HTERT RPE-1 (cell line): ENCODE results near the gene CHRNB2.

ENCODE experiments used
- in situ Hi-C: fragments of 300-500 bp; cut with MboI; formaldehyde crosslinking; loops from 4 replicates; pipeline ENCODE4 v1.14.3; 2020; ENCODE audit warnings: low sequenced_read_pairs

The CHRNB2 gene

DNA sequence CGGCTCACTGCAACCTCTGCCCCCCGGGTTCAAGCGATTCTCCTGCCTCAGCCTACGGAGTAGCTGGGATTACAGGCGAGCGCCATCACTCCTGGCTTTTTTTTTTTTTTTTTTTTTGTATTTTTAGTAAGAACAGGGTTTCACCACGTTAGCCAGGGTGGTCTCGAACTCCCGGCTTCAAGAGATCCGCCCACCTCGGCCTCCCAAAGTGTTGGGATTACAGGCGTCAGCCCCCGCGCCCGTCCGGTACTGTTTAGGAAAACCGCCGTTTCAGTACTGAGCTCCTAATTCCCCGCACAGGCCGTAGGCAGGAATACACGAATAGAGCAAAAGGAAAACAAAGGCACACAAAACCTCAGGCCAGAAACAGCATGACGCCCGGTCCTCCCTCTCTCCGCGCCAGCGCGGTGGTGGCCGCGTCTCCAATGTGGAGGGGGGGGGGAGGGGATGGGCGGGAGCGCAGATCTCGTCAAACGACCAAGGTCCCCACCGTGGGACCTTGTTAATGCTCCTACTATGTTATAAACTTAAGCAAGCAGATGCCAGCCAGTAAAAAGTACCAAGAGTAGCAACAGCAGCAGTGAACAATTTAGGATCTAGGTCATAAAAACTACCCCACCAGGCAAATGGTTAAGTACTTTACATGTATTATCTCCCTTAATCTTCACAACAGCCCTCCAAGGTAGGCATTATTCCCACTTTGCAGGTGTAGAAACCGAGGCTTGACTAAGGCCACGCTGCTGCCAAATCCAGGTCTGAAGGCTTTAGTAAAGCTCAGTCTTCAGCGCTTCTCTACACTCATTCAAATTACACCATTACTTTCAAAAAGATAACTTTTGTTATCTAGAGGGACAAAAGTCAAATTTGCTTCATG lies 41.1 kb downstream of the CHRNB2 start:
- in situ Hi-C loops, result no loop called here

DNA sequence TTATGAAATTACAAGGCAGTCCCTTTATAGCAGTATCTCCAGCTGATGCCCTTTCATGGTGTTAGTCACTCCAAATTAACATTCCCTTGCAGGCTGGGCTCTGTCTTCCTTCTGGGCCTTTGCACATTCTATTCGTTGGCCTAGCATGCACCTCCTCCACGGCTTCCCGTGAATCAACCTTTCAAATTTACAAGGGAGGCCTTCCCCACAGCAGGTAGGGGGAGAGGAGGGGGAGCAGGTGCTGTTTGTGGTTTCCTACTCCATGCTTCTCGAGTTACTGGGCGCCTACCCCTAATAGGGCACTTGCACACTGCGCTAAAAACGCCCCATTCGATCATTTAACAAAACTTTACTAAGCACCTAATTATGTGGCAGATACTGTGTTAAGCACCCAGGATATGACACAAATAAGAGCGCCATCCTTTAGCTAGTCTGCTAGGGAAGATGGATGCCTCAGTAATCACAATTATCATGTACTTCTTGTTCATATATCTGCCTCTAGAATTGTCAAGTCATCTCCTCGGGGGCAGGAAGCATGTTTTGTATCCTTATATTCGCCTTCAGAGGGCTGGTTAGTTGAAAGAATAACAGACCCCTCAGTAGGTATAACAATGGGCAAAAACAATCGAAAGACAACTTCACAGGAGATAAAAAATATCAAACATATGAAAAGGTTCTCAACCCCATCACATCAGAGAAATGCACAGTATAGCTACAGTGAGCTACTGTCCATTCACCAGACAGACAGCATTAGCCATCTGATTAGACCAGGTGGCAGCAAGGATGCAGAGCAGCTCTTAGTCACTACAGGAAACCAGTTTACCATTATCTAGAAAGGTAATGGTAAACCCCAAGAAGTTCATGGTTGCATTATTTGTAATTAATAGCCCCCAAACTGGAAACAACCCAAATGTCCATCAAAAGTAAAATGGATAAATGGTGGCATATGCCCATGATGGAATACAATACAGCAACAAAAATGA lies 42.1 kb downstream of the CHRNB2 start:
- in situ Hi-C loops, result no loop called here

DNA sequence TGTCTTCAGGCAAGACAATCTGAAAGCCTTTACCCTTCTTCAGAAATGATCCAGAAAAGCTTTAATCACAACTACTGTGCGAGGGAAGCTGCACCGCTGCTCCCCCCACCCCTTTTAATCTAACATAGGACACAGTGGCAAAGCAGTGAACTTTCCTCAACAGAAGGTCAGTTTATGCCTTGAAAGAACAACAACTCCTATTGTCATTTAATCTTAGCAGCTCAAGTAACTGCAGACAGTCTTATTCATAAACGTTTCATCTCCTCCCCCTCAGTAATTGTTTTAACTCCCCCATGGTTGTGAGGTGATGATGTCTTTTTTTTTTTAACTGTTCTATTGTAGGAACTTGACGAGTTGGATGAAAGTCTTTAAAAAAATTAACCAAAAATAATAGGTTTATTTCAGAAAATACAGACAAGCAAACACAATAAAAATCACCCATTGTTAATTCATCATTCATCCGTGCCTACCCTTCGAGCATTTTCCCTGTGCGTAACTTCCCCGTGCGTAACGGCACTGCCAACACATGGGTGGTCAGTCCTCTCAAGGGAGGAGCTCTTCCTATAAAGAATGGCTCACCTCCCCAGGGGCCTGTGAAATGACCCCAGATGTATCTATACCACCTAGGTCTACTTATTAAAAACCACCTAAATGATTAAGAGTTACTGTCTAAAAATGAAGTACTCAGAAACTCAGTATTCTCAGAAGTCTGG lies 43.7 kb downstream of the CHRNB2 start:
- in situ Hi-C loops, result no loop called here

DNA sequence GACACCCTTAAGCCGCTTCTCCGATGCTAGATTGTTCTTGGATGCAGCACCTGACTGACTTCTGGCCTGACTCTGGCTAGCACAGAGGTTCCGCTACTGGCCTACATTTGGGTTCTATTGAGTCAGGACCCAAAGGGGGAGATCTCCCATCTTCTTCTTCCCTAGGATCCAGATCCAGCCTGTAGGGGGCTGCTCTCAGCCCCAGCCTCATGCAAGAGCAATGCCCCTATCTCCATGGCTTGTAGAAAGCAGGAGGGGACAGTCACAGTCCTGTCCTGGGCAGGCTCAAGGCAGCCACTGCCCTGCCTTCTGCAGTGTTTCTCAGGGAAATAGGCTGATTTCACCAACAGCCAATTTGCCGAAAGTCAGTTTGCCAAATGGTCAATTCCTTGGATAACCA lies 46.7 kb downstream of the CHRNB2 start:
- in situ Hi-C loops, result no loop called here

DNA sequence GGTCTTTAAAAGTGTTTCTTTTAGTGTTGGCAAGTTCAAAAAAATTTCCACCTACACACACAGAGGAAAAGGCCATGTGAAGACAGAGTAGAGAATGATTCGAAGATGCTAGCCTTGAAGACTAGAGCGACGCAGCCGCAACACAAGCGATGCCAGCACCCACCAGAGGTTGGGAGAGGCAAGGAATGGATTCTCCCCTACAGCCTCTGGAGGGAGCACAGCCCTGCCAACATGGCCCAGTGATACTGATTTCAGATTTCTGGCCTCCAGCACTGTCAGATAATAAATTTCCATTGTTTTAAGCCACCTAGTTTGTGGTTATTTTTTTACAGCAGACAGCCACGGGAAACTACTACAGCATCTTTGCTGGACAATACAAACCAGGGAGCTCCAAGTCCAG lies 47.3 kb downstream of the CHRNB2 start:
- in situ Hi-C loops, result no loop called here

DNA sequence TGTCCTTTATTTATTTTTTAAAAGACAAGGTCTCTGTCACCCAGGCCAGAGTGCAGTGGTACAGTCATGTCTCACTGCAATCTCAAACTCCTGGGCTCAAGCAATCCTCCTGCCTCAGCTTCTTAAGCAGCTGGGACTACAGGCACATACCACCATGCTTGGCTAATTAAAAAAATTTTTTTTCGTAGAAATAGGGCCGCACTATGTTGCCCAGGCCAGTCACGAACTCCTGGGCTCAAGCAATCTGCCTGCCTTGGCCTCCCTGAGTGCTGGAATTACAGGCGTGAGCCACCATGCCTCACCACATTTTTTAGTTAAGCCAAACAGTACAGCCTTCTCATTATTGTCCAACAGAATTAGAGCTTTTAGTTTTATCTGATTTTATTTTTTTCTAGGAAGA lies 47.8 kb downstream of the CHRNB2 start:
- in situ Hi-C loops, result no loop called here

DNA sequence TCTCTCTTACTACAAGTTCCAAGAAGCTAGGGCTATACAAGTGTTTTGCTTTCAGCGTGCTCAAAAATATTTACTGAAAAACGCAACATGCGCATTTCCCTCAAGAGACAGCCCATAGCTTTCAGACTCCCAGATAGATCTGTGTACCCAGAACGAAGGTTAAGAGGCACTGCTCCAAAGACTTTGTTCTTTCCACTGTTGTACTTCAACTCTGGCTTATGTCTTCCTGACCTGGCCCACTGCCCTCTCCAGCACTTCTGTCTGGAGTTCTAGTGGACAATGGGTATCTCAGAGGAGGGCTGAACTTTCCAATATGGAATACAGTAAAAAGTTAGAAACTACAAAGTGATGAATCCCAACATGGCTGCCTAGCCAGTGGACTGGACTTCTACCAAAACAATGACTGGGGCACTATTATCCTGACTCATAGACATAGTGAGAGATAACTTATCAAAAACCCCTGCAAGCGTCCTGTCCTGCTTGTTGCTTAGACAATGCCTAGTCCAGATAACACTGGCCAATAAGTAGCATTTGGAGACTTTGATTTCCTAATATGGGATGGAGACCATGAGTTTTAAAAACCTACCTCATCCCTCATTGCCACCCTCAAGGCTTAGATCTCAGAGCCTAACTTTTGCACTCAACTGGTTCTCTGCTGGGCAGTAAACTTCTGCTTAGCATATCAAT lies 49.2 kb downstream of the CHRNB2 start:
- in situ Hi-C loops, result no loop called here

DNA sequence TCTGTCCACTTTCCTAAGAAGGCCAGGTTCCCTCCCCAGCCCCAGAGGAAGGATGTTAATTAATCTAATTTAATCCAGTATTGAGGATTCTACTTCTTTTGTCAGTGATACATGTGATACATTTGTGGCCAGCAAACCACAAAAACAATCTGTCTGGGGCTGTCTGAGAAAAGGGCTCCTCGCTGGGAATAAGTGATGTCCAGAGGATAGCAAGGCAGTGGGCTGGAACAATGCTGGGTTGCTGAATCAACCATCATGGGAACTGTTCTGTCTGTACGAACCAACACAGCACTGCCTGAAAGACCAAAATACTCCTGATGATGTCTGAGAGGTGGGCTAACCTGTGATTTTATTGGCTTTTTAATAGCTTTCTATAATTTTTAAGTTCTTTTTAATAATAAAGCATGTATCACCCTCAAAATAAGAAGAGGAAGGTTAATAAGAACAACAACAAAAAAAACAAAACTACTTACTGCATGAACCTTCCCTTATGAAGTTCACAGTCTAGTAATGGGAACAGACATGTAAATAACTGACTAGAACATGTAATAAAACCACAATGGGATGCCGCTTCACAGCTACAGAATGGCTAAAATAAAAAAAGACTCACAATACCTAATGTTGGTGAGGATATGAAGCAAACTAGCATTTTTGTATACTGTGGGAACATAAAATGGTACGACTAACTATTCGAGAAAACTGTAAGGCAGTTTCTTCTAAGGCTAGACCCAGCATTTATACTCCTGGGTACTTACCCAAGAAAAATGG lies 51.8 kb downstream of the CHRNB2 start:
- in situ Hi-C loops, result no loop called here

DNA sequence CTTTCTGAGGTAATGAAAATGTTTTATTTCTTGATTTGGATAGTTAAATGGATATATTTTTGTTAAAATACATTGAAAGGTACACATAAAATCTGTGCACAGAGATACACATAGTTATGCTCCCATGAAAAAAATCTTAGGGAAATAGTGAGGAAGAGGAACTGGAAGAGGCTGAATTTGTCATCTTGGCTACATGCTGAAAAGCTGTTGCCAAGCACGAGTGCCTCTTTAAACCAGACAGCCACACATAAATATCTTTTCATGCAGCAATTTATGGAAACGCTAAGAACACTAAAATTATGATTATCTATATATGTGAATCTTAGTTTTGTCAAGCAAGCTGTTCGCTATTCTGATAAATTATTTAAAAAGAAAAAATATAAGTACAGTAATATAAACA lies 53.2 kb downstream of the CHRNB2 start:
- in situ Hi-C loops, result no loop called here

DNA sequence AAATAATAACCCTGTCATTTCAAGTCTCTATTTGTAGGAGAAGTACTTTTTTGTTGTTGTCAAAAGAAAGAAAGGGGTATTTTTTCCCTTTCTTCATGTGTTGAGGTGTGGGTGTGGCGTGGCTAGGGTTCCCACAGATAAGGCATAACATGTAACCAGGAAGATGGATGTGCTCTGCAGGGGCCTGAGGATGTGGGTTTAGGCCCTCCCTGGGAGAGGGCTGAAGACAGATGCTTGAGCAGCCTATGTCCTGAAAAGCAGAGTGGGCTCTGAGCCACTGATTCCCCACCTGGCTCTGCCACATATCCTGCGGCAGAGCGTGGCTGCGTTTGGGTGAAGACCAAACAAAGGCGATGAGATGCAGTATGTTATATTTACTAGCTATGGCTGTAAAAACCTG lies 54.3 kb downstream of the CHRNB2 start:
- in situ Hi-C loops, result no loop called here

DNA sequence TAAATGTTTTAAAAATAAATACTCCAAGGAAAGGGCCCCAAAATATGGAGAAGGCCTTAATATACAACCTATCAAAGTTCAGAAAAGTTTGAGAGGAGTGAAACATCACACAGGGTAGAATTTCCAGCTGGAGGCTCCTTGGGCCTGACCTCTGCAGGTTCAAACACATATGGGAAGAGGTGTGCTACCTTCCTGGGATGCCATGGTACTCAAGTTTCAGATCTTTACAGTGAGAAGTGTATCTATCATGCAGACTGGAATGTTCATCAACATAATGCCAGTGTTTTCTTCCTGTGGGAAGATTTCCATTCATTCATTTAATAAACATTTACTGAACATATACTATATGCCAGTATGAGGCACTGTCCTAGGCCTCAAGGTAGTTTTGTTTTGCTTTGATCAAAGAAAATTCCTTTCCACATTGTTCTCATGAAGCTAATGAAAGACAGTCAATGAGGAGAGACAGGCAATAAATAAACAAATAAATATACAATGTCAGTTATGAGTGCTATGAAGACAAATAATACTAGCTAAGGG lies 55.0 kb downstream of the CHRNB2 start:
- in situ Hi-C loops, result no loop called here

DNA sequence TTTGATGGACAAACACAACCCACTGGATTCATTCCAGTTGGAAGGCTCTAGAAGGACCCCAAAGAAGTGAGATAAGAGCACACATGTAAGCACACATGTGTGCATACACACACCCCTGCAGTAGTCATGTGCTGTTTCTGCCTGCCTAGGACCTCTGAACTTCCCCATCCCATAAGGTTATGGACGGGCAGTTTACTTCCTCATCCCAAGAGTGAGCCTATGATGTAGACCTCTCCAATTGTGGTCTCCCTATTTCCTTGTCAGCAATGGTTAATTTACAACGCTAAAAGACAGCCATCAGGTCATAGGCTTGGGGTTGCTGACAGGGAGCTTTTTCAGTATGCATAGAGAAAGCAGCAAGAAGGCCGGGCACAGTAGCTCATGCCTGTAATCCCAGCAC lies 55.8 kb downstream of the CHRNB2 start:
- in situ Hi-C loops, result no loop called here

DNA sequence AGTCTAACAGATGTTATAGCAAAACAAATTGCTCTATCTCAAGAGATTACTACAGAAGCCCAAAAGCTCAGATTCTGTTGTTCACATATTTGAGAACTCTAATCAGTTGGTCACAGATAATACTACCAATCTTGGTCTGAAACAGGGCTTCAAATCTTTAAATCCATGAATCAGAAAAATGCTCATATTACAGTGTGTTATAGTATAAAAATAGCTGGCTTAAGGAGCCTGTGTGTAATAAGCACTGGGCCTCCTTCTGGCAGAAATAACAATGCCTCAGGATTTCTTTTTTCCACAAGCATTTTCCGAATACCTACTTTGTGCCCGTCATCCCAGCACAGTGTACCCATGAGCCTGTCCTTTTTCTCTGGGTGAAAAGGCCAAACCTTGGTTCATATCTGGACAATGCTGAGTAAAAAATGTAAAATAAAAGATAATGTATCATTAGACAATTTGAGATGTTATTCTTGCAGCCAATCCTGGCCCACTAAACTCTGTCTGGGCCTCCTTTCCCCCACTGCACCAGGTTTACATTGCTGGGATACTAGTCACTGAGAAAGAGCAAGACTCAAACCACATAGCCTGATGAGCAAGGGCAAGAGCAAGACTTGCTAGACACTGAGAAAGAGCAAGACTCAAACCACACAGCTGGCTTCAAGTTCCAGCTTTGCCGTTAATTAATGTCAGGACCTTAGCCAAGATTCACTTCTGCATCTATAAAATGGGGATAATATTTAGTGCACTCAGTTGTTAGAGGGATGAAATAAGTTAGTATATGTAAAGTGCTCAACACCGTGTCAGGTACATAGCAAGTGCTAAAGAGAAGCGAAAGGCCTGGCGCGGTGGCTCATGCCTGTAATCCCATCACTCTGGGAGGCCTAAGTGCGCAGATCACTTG lies 57.4 kb downstream of the CHRNB2 start:
- in situ Hi-C loops, result no loop called here

DNA sequence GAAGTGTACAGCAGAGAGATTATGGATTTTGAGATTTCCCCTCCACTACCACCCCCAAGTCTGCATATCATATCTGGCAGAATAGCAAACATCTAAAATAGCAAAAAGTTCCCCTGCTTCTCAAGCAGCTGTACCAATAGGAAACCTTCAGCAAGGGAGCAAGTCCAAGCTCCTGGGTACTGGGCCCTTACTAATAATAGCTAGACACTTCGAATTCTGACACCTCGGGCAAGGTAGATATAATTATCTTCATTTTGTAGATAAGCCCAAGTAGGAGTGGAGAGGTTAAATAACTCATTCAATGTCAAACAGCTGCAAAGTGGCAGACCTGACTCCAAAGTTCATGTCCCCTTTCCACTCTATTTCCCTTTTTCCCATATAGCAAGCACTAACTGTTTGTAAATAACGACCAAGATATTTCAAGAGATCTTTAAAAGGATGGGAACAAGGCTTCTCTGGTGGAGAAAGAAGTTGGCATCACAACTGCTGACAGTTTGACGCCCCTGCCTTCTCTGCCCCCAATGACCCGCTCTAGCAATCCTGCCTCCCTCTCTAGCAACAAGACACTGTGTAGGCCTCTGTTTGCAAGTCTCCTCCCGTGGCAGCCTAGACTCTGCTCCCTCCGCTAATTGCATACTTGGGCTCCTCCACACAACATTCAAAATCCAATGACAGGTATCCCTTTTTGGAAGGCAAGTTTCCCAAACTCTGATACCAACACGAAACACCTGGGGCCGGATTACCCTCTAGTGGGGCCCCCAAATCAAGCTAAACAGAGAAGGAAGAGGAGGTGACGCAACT lies 59.1 kb downstream of the CHRNB2 start:
- in situ Hi-C loops, result no loop called here

DNA sequence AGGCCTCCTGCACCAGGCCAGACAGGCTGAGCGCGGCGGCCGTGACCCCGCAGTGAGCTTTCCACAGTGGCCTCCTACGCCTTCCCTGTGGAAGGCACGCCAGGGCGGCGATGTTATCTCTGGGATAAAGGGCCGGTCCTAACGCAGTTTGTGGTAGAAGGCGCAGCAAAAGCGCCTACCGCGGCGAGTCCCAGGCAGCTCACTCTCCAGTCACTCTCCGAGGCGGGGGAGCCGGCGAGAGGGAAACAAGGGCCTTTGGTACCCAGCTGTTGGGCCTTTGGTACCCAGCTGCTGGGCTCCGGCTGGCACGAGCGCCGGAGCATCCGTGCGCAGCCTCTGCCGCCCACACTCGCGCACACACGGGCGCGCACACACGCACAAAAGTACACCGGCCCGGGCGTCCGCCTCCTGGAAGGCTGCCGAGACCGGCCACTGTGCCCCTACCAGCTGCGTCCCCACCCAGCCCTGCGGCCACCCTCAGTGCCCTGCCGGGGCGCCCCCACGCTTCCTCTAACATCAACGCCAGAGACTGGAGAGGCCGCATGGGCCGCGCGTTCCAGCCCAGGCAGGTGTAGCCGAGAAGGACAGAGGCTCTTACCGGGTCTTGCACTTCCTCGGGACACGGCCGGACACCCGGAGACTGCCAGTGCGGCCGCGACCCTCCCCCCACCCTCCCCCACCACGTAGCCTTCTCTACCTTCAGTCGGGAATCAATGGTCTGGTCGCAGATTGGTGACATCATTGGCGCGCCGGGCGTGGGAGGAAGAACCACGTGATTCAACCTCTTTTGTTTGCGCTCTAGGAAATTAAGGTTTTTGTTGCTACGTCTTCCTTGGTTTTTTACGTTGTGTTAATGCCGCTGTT lies 59.9 kb downstream of the CHRNB2 start:
- in situ Hi-C loops, result no loop called here

DNA sequence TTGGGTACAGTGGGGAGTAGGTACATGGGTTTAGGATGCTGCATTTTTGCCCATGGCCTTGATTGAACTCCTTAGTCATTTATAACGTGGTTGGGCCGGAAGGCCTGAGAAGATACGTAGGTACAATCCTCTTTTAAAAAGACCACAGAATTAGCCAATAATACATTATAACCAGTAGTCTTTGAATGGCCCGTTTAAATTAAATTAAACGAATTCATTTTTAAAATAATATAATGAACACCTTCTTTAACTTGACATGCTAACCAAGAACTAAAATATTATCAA lies 60.5 kb downstream of the CHRNB2 start:
- in situ Hi-C loops, result no loop called here

DNA sequence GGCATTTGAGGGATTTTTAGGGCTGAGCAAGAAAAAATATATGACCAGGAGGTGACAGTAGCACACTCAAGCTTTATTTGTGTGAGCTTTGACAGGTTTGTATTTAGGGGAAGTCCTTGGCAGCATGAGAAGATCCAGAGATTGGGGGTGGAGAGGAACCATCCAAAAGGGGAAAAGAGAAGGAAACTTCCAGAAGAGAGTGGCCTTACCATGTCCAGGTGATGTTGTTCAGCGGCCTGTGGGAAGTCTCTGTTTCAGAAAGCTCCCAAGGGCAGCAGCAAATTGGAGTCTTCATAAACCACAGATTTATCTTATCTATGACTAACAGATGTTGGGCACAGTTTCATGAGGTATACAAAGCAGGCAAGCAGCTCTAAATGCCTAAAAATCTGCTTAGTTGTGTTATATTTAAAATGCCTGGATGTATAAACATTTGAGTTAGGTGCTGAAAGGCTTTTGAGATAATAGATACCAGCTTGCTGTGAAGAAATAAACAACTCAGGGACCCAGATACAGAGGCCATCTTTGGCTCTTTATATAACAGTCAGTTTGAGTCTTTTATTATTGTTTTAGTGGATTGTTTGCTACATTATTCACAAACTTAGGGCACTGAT lies 61.6 kb downstream of the CHRNB2 start:
- in situ Hi-C loops, result no loop called here
